SK-N-MC (cell line): ENCODE measurements around the gene ZNF575.

Experiments used
- EZH2 ChIP-seq: fragments of 200-600 bp; sonication (generic); IDR thresholded peaks from one replicate; pipeline ENCODE4 v1.6.1; 2017; ENCODE audit warnings: antibody characterized with exemption
- FOXP2 ChIP-seq: optimal IDR thresholded peaks from 2 replicates; pipeline ENCODE3; 2011; ENCODE audit warnings: mild to moderate bottlenecking, moderate library complexity; ENCODE audit not compliant: insufficient read depth; ENCODE audit errors: extremely low read length, control extremely low read depth
- POLR2AphosphoS5 ChIP-seq: IDR thresholded peaks from 2 replicates; pipeline ENCODE4 v1.6.1; 2012; ENCODE audit warnings: mild to moderate bottlenecking, low read depth, low read length, borderline replicate concordance

GRCh38 chr19:43495082-43495481, 37.9 kb upstream of the ZNF575 start:
- TF ChIP-seq EZH2 (no peak), POLR2AphosphoS5 (no peak), FOXP2 (no peak)
